IPS-NIHi7 (cell line): ENCODE measurements around the gene FCRLB.
"Not testable (repeated sequence)": the region's sequence is repeated elsewhere in the genome, so short reads cannot be mapped to it uniquely, and the experiment has no call there.

ENCODE experiments used
- DNase-seq: peaks from one replicate; pipeline ENCODE4 v3.0.0; 2012; ENCODE audit warnings: mixed read lengths; ENCODE audit errors: extremely low spot score

FCRLB gene

GRCh38 chr1:161719325-161719611 is 2.1 kb upstream of the FCRLB start:
- no peak for DNase-seq

DNA sequence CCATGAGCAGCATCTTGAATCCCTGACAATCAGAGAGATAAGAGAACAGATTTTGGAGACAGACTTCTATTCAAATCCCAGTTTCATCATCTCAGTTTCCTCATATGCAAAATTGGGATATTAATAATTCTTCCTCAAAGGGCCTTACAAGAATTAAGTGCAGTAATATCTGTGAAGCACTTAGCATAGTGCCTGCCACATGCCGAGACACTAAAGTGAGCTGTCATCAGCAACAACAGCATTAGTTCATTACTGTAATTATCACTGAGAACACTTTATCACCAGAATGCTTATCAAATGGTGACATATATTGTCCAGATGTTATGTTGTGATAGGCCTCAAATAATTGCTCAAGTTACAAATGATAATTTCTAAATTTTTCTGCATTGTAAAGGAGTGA is 922 bp upstream of the FCRLB start:
- DNase-seq = no peak

GRCh38 chr1:161721738-161722343 is 497 bp downstream of the FCRLB start:
- no peak for DNase-seq

DNA sequence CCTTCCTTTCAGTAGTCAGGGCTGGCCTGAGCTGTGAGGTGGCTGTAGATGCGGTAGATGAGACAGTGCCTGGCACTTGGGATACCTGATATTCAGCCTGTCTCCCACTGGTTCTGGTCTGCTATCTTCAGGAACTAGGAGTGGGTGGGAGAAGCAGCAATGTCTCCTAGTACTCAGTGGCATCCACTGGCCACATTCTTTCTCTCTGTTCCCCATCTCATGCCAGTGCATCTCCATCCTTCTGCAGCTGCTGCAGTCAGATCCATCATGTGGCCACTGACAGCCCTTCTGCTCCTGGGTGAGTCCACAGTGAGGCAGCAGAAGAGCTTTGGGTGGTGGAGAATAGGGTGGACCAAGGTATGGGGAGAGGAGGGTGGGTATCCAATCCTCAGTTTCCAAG is 1.1 kb downstream of the FCRLB start:
- no peak for DNase-seq

GRCh38 chr1:161723459-161724141 is 2.3 kb downstream of the FCRLB start:
- no peak for DNase-seq

DNA sequence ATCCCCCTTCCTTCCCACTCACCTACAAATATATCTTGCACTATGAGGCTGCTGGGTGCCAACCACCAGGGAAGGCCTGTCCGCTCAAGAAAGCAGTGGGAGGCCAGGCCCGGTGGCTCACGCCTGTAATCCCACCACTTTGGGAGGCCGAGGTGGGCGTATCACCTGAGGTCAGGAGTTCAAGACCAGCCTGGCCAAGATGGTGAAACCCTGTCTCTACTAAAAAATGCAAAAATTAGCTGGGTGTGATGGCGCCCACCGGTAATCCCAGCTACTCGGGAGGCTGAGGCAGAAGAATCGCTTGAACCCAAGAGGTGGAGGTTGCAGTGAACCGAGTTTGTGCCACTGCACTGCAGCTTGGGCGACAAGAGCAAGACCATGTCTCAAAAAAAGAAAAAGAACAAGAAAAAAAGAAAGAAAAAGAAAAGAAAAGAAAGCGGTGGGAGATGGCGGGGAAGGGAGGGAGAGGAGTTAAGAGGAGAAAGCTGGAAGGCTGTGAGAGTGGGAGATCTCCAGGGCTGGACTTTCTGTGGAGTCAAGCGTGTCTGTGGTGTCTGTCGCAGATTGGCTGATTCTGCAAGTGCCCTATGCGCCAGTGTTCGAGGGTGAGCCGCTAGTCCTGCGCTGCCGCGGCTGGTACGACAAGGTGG is 4.0 kb downstream of the FCRLB start:
- not testable (repeated sequence) for DNase-seq

DNA sequence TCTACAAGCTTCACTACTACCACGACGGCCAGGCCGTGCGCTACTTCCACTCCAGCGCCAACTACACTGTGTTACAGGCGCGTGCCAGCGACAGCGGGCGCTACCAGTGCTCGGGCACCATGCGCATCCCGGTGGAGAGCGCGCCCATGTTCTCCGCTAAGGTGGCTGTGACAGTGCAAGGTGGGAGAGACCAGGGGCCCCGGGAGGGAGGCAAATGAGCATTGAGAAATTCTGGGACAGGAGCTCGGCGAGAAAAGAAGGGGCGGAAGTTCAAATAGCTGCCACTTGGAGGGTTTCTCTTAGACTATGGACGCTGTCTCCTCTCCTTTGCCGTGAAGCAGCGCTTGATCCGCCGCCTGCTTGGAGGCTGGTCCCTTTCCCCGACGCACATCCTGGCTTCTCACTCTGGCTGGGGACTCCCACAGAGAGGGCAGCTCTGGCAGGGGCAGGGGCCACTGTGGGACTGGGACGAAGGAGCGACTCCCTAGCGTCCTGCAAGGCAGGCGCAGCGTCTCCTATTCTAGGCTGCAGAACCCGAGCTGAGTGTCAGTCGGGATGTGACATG is 4.6 kb downstream of the FCRLB start:
- peak; percentile 42 for DNase-seq

- peak; percentile 84 for DNase-seq
These were observed 5.3 kb downstream of the FCRLB start for GRCh38 chr1:161726473-161727255.

- peak; percentile 34 for DNase-seq
These were observed 6.0 kb downstream of the FCRLB start for GRCh38 chr1:161727256-161727924.

DNA sequence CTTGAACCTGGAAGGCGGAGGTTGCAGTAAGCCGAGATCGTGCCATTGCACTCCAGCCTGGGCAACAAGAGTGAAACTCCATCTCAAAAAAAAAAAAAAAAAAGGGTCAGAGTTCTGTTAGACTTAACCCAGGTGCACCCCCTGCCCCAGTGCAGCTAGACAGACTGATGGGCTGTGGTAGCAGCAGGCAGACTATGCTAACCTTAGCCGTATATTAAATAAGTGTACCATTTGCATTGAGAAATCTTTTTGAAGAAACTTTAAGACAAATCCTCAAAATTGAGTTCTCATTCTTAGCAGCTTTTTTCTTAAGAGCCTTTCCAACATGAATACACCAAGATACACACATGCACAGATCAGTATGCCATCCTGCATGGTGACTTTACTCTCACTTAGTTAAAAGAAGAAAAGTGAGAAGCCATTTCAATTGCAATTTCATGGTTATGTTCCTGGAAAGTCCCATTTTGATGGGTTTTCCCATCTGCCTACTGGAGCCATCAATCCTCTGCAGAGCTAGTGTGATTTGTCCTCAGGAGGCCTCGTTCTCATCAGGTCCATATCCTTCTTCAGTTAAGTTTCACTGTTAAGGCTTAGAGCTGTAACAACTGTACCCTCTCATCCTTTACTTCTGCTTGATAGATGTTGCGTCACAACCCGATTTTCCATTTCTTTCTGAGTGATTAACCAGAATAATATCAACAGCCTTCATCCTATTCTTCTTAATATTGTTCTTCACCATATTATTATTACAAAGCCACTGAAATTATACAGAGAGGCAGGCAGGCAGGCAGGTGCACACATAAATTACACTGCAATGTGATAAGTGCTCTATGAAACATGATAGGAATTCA is 7.3 kb downstream of the FCRLB start:
- DNase-seq = no peak

GRCh38 chr1:161730050-161730564 is 8.8 kb downstream of the FCRLB start:
- no peak for DNase-seq

- no peak for DNase-seq
These were observed 9.9 kb downstream of the FCRLB start for GRCh38 chr1:161731241-161731640.

GRCh38 chr1:161731981-161732718 is 10.8 kb downstream of the FCRLB start:
- no peak for DNase-seq

- DNase-seq = no peak
These were observed 12.2 kb downstream of the FCRLB start for GRCh38 chr1:161733526-161733925.

GRCh38 chr1:161735837-161736236 is 14.5 kb downstream of the FCRLB start:
- no peak for DNase-seq

DNA sequence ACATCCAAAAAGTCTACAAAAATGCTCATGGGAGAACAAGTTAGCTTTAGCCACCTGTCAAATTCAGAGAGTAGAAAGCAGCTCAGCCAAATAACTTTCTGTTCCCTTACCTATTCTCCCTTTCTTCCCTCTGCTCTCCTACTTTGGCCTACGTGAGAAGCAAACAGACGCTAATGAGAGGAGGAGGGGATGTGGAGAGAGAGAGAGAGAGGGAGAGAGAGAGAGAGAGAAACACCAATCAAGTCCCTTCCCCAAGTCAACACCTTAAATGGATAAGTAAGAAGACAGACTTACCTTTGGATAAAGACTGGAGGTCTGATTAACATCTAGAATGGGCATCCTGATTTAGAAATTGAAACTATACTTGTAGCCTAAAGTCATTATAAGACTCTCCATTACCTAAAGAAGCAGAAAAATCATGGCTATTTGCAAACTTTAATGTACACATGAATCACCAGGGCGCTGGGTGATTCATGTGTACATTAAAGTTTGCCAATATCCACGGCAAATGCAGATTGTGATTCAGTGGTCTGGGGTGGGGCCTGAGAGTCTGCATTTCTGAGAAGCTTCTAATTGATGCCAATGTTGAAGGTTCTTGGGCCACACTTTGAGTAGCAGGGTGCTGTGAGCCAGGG is 15.1 kb downstream of the FCRLB start:
- DNase-seq = no peak

DNA sequence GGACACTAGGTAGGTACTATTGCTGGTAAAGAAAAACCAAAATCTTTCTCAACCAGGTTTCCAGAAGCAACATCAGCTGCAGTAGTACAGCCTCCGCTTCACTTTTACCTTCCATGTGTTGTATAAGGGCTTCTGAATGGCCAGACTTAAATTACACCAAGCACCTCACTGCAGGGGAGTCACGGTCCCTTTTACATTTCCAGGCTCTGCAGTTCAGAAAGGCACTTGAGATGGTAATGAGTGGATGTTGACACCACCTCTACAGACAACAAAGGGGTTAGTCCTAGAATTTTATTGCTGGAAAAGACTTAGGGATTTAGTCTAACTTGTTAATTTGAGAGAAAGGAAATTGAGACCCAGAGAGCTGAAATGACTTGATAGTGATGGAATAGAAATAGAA is 16.3 kb downstream of the FCRLB start:
- DNase-seq = peak; percentile 23

GRCh38 chr1:161738627-161739287 is 17.4 kb downstream of the FCRLB start:
- peak; percentile 46 for DNase-seq
